MM.1S (cell line): ENCODE data around the gene CHTF18.

Source experiments
- EZH2 ChIP-seq: fragments of 300-600 bp; sonication (generic); optimal IDR thresholded peaks from 2 replicates; pipeline ENCODE3; 2017; ENCODE audit warnings: low read depth, mild to moderate bottlenecking, antibody characterized with exemption, low read length, mixed read lengths
- TF ChIP-seq, protein P1 (sequence below): fragments of 300-600 bp; sonication (generic); IDR thresholded peaks from 2 replicates; pipeline ENCODE4 v1.5.1; 2016; ENCODE audit warnings: antibody characterized with exemption, low read length, mixed read lengths

DNA sequence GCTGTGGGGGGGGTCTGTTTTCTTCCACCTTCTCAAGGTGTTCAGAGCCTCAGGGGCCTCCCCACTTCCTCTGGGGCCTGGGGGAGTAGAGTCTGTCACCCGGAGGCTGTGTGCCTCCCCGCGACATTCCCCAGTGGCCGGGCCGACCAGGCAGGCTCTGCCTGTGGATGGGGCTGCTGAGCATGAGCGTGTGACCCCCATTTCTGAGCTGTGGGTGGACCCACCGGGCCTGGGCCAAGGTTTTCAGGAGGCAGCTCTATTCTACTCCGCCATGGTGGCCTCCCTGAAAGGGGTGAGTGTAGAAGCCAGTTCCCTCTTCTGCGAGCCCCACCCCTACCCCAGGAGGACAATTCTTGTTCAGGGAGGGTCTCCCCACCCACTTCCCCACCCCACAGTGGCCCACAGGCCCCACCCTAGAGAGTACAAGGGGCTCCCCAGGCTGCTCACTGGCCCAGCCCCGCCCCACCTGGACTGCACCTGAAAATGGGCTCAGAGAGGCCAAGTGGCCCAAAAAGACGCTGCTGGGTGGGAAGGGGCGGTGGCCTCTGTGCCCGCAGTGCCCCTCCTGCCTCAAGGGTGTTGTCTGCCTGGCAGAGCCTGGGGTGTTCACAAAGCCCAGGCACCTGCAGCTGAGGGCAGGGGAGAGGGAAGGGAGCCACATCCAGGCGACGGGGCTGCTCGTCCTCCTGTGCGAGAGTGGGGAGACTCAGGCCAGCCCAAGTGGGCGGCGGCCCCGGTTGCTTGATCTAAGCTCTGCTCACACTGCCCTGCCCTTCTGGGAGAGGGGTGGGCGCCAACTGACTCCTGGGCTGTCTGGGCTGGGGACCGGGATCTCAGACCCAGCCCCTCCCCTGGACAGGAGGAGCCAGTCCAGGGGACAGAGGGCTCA, 26.6 kb upstream of the CHTF18 start:
- TF ChIP-seq, protein P1, sequence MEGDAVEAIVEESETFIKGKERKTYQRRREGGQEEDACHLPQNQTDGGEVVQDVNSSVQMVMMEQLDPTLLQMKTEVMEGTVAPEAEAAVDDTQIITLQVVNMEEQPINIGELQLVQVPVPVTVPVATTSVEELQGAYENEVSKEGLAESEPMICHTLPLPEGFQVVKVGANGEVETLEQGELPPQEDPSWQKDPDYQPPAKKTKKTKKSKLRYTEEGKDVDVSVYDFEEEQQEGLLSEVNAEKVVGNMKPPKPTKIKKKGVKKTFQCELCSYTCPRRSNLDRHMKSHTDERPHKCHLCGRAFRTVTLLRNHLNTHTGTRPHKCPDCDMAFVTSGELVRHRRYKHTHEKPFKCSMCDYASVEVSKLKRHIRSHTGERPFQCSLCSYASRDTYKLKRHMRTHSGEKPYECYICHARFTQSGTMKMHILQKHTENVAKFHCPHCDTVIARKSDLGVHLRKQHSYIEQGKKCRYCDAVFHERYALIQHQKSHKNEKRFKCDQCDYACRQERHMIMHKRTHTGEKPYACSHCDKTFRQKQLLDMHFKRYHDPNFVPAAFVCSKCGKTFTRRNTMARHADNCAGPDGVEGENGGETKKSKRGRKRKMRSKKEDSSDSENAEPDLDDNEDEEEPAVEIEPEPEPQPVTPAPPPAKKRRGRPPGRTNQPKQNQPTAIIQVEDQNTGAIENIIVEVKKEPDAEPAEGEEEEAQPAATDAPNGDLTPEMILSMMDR, result no peak
- TF ChIP-seq EZH2, result no peak
